ENCODE data around the gene RBP3. TPM values are rescaled to one million over a fixed set of nuclear protein-coding genes. Genes with fewer than 3 reads are reported as not detected.

The RBP3 gene
- total RNA-seq, 4 donors from 2014 or later: not detected

- in situ Hi-C loops (cut with MboI; ENCODE audit: low sequenced_read_pairs in 4 of 4): no loop called here
- peak in 1 of 2 donors; percentile 53 for ATAC-seq
- Histone ChIP-seq H3K9me3 (no peaks in the 10 kb centered on the region), H3K27me3 (no peaks in the 10 kb centered on the region), H3K4me3 (no peak overlapping the region), H3K4me1 (peaks cover 11 to 23% of the 10 kb centered on the region in 2 donors), H3K27ac (peak overlapping the region in 1 of 4 donors; percentile 5), H3K36me3 (no peaks in the 10 kb centered on the region)
- no peak for DNase-seq
- no peak for TF ChIP-seq POLR2A (IDR thresholded peaks at IDR 0.05)
- no peak for TF ChIP-seq CTCF (IDR thresholded peaks at IDR 0.05 in 4 of 5, conservative IDR thresholded peaks at IDR 0.05 in 1 of 5)
- intact Hi-C loops (cut with DNase I; ENCODE audit: low total_unique reads): no loop called here
These were observed 12.4 kb downstream of the RBP3 start for GRCh38 chr10:47360419-47361040.

GRCh38 chr10:47361293-47361692, 13.1 kb downstream of the RBP3 start:
- in situ Hi-C loops (cut with MboI; ENCODE audit: low sequenced_read_pairs in 4 of 4) (no loop called here), intact Hi-C loops (cut with DNase I; ENCODE audit: low total_unique reads) (no loop called here)
- Histone ChIP-seq H3K36me3 (no peaks in the 10 kb centered on the region), H3K4me3 (no peak overlapping the region), H3K27me3 (no peaks in the 10 kb centered on the region), H3K27ac (no peak overlapping the region), H3K9me3 (no peaks in the 10 kb centered on the region), H3K4me1 (peaks cover 11 to 23% of the 10 kb centered on the region in 2 donors)
- ATAC-seq: peak in 1 of 2 donors; percentile 28
- TF ChIP-seq CTCF (IDR thresholded peaks at IDR 0.05 in 4 of 5, conservative IDR thresholded peaks at IDR 0.05 in 1 of 5) (peak; percentile 29 to 58 (median 49)), POLR2A (IDR thresholded peaks at IDR 0.05) (no peak)
- DNase-seq: no peak

DNA sequence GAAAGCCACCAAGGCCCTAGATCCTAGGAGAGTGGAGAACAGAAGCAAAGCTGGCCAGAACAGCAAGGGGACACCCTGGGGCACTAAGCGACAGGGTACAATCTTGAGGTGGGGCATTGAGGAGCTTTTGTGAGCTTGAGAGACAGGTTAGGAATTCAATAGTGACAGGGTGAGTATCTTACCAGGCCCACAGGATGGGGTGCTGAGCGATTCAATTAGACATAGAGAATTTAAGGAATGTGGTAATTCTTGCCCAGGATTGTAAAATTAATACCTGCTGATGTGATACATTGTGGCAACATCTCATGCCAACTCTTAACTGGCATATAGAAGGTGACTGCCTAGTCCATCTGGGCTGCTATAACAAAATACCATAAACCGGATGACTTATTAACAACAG, 14.0 kb downstream of the RBP3 start:
- H3K36me3 ChIP-seq: no peaks in the 10 kb centered on the region
- intact Hi-C loops (cut with DNase I; ENCODE audit: low total_unique reads) (no loop called here), in situ Hi-C loops (cut with MboI; ENCODE audit: low sequenced_read_pairs in 4 of 4) (no loop called here)
- H3K27ac ChIP-seq: no peak overlapping the region
- no peak for DNase-seq
- H3K9me3 ChIP-seq: no peaks in the 10 kb centered on the region
- no peak for ATAC-seq
- H3K27me3 ChIP-seq: no peaks in the 10 kb centered on the region
- no peak overlapping the region for H3K4me3 ChIP-seq
- H3K4me1 ChIP-seq: peaks cover 11 to 23% of the 10 kb centered on the region in 2 donors
- TF ChIP-seq POLR2A (IDR thresholded peaks at IDR 0.05): no peak
- no peak for TF ChIP-seq CTCF (IDR thresholded peaks at IDR 0.05 in 4 of 5, conservative IDR thresholded peaks at IDR 0.05 in 1 of 5)

GRCh38 chr10:47363781-47364180, 15.6 kb downstream of the RBP3 start:
- TF ChIP-seq POLR2A (IDR thresholded peaks at IDR 0.05): no peak
- Histone ChIP-seq H3K4me3 (no peak overlapping the region), H3K36me3 (no peaks in the 10 kb centered on the region), H3K9me3 (no peaks in the 10 kb centered on the region), H3K27ac (peak overlapping the region in 2 of 4 donors; percentile 46 to 48), H3K4me1 (peaks cover 11 to 23% of the 10 kb centered on the region in 2 donors), H3K27me3 (no peaks in the 10 kb centered on the region)
- no peak for ATAC-seq
- intact Hi-C loops (cut with DNase I; ENCODE audit: low total_unique reads): no loop called here
- DNase-seq: no peak
- in situ Hi-C loops (cut with MboI; ENCODE audit: low sequenced_read_pairs in 4 of 4): no loop called here

- peak; percentile 22 to 57 for DNase-seq
These were observed 16.2 kb downstream of the RBP3 start for GRCh38 chr10:47364366-47364765.

More at GRCh38 chr10:47364366-47364765, 16.2 kb downstream of the RBP3 start:
- in situ Hi-C loops (cut with MboI; ENCODE audit: low sequenced_read_pairs in 4 of 4) (no loop called here), intact Hi-C loops (cut with DNase I; ENCODE audit: low total_unique reads) (no loop called here)
- Histone ChIP-seq H3K27me3 (no peaks in the 10 kb centered on the region), H3K4me3 (no peak overlapping the region), H3K36me3 (no peaks in the 10 kb centered on the region), H3K4me1 (peaks cover 11 to 23% of the 10 kb centered on the region in 2 donors), H3K9me3 (no peaks in the 10 kb centered on the region), H3K27ac (peak overlapping the region in 3 of 4 donors; percentile 31 to 48 (median 46))
- TF ChIP-seq POLR2A (IDR thresholded peaks at IDR 0.05) (no peak), CTCF (IDR thresholded peaks at IDR 0.05 in 4 of 5, conservative IDR thresholded peaks at IDR 0.05 in 1 of 5) (no peak)
- peak; percentile 95 for ATAC-seq

Data from gastrocnemius medialis (tissue), 4 donors.